ENCODE measurements around the gene ROBO3.

ROBO3 gene

DNA sequence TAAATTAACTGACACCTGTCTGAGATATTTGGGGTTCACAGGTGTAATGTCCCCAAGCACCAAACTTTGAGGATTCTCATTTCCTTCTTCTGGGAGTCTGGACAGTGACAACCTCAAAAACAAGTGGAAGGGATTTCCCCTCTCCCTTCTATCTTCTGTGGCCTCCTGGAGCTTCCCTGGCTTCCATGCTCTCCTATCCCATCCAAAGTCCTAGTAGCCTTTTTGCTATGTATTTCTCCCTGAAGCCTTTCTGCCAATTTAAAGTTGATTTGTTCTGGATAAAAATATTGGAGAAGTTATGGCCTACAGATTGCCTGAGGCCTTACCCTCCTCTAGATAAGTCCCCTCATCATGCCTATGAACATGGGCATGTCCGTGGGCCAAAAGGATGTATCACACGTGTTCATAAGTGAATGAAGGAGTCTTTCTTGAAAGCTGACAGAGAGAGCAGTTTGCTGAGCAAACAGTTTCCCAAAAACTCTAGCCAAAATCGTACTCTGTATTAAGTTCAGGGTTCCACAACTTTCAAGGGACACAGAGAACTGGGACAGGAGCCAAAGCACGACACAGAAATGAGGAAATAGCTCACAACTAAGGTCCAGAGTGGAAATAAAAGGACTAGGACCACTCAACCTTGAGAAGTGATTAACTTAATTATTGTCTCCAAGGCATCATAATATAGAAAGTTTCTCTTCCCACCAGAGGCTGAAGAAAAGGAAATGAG is 63.9 kb downstream of the ROBO3 start:
- no peak for DNase-seq

DNA sequence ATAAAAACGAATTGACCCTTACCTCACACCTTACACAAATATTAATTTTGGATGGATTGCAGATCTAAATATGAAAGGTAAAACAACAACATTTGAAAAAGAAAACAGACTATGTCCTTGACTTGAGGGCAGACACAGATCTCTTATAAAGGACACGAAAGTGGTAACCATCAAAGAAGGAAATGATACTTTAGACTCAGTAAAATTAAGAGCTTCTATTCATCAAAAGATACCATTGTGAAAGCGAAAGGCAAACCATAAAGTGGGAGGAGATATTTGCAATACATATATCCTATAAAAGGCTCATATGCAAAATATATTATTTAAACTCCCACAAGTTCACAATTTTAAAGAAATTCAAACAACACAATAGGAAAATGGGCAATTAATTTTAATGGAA is 65.6 kb downstream of the ROBO3 start:
- DNase-seq, result no peak
